ENCODE measurements around the gene TBC1D22A. TPM values are rescaled to one million over a fixed set of nuclear protein-coding genes. Genes with fewer than 3 reads are reported as not detected.
"Not testable (repeated sequence)": the region's sequence is repeated elsewhere in the genome, so short reads cannot be mapped to it uniquely, and the experiment has no call there.

The TBC1D22A gene, protein sequence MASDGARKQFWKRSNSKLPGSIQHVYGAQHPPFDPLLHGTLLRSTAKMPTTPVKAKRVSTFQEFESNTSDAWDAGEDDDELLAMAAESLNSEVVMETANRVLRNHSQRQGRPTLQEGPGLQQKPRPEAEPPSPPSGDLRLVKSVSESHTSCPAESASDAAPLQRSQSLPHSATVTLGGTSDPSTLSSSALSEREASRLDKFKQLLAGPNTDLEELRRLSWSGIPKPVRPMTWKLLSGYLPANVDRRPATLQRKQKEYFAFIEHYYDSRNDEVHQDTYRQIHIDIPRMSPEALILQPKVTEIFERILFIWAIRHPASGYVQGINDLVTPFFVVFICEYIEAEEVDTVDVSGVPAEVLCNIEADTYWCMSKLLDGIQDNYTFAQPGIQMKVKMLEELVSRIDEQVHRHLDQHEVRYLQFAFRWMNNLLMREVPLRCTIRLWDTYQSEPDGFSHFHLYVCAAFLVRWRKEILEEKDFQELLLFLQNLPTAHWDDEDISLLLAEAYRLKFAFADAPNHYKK
- total RNA-seq, result 20.1 TPM
- long read RNA-seq, transcript TBC1D22A-201 (13 exons, 3,787 nt), result major isoform, 25 of 59 reads
- long read RNA-seq, partial matches to known transcripts, result 7 of 59 reads
- long read RNA-seq, other reads (novel, unspliced or antisense), result 25 of 59 reads

DNA sequence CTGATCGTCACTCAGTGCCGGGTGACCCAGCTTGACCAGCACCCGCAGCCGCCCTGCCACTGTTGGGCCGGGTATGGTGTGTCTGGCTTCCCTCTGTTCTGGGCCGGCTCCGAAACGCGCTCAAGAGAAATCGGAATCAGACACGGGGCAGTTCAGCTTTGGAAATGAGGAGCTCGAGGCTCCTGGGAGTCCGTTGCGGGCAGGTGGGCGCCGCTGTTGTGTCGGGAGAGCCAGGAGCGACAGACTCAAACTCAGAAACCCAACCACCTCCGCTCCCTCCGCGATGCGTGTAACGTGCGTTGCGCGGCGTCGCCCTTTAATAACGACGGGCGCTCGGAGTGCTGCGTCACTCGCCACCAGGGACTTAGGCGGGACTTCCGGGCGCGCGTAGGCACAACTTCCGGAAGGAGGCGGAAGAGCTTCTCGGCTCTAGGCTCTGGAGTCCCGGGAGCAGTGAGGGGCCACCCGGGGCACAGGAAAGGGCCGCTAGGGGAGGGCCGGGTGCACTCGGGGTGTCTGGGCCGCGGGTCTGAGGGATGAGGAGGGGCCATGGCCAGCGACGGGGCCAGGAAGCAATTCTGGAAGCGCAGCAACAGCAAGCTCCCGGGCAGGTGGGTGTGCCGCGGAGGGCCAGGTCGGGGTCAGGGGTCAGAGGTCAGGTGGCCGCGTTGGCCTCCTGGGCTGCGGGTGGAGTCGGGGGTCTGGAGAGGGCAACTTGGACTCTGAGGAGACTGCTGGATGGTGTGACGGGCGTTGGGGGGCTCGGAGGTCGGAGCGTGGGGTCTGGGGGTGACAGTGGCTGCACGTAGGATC, at the start of gene TBC1D22A:
Gene TBC1D22A, plus strand, starts transcription at position 413 of the 813 bp plus-strand sequence. Its CDS starts 137 bp downstream, at position 550.
- DNase-seq (ENCODE audit: low spot score), result peak; percentile 97
- intact Hi-C loops (cut with DNase I), result loop anchor here (10.0 kb wide), 1 partner anchor 418 kb away; no protein-coding TSS in a partner anchor

DNA sequence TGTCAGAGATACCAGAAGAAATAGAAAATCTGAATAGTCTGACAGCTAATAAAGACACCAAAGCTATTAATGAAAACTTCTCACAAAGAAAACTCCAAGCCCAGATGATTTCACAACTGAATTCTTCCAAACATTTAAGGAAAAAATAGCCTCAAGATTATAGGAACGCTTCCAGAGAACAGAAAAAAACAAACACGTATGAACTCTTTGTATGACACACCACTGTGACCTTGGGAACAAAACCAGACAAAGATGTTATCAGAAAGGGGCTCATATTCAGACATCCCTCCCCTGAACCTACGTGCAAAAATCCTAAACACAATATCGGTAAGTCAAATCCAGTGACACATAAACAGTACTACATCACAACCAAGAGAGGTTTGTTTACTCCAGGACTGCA, 47.9 kb upstream of the TBC1D22A start:
- intact Hi-C loops (cut with DNase I), result no loop called here
- DNase-seq (ENCODE audit: low spot score), result no peak

DNA sequence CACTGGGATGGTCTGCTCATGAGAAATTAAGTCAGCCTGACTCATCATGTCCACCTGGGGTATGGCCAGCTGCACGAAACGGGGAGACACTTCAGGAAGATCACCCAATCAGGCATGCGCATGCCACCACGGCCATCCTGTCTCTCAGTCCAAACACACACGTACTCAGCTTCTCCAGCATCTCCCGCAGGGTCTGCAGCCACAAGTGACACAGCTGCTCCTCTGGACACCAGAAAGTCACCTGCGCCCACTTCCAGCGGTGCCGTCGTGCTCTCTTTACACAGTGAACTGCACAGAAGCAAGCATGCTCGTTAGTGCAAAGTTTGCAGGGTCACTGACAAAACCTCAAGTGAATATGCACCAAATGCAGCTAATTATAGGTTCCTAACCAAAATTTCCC, 42.5 kb upstream of the TBC1D22A start:
- intact Hi-C loops (cut with DNase I), result no loop called here
- no peak for DNase-seq (ENCODE audit: low spot score)

DNA sequence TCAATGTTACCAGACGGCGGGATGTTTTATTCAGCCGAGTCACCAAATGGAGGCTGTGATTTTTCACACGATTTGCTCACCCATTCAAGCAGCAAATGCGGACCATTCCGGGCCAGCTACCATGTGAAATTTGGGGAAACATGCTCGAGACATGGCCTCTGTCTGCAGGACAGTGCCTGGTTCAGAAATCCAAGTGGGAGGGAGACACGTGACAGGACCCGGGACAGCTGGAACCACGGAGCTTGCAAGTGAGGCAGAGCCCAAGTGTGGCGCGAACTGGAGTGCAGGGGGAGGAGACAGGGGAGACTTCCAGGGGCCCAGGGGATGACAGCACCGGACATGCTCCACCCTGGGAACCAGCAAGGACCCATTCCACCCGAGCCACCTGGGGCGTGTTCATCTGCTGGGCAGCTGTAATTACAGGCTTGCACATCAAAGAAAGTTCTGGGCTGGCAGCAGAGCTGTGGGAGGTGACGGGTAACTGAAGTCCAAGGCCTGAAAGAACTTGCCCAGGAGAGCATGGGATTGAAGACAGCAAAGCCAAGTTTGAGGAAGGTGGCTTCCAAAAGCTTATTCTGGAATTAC, 40.9 kb upstream of the TBC1D22A start:
- intact Hi-C loops (cut with DNase I), result no loop called here
- no peak for DNase-seq (ENCODE audit: low spot score)

DNA sequence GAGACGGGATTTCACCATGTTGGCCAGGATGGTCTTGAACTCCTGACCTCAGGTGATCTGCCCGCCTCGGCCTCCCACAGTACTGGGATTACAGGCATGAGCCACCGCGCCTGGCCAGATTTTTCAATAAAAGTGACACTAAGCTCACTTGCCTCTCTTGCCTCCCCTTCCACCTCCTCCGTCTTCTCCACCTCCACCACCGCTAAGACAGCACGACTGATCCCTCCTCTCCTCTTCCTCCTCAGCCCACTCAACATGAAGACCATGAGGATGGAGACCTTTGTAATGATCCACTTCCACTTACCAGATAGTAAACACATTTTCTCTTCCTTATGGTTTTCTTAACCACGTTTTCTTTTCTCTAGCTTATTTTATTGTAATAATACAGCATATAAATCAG, 38.6 kb upstream of the TBC1D22A start:
- DNase-seq (ENCODE audit: low spot score), result no peak
- intact Hi-C loops (cut with DNase I), result no loop called here

DNA sequence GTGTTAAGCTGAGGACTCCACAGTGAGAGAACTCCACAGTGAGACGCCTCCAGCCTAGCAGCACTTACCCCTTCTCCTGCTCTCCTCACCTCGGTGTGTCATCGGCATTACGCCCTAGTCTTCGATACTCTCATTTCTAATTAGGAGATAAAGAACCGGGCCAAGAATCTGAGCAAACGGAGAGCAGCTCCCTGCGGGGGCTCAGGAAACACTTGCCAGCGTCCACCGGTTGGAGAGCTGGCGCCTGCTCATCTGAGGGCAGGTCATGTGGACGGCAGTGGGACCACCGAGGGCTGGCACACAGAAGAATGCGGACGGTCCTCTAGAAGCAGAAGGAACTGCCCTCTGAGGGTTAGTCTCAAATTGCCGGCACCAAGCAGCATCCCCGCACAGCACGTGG, 37.4 kb upstream of the TBC1D22A start:
- DNase-seq (ENCODE audit: low spot score), result no peak
- intact Hi-C loops (cut with DNase I), result no loop called here

DNA sequence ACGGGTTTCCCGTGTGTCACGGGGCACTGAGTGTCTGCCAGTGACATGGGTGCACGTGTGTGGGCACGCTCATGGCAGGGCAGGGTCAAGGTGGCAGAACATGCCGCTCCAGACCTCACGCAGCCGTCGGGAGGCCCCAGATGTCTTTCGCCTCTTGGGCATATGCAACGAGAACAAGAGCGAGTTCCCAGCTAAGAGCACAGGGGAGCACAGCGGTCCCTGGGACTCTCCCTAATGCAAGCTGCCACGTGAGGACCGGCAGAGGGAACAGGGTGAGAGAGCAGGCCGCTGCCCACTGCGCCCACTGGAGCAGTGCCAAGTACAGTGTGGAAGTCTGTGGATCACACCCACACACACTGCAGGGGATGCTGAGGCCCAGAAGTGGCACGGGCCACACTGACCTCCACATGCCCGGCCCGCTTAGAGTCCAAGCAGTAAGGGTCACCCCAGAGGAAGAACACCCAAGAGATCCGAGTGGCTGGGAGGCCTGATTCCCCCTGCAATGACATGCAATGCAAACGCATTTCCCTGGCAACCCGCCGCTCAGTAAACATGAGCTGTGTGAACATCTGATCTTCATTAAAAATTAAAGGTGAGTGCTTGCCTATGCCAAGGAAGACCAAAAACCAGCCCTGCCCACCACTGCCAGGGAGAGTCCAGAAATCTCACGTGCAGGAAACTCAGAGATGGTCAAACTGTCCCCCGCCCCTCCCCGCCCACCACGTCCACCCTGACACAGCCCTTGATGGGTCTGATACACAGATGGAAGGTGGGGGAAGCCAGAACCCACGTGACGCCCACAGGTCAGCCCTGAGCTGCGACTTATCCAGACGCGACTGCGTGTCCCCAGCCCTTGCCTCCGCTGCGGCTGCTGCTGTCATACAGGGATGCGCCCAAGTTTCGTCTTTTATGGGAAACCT, 36.1 kb upstream of the TBC1D22A start:
- intact Hi-C loops (cut with DNase I), result no loop called here
- no peak for DNase-seq (ENCODE audit: low spot score)

DNA sequence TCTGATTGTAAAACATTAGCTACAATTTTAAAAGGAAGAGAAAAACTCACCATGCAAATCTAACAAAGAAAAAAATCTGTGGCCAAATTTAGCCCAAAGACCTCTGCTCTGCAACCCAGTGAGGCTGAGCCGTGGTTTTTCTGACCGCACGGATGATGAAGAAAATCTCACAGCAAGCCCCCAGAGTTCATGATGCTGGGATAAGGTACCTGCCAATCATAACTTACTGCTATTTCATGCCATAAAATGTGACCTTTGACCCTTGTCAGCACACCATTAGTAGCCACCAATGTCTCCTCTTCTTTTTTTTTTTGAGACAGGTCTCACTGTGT, 35.5 kb upstream of the TBC1D22A start:
- DNase-seq (ENCODE audit: low spot score), result no peak
- intact Hi-C loops (cut with DNase I), result no loop called here

DNA sequence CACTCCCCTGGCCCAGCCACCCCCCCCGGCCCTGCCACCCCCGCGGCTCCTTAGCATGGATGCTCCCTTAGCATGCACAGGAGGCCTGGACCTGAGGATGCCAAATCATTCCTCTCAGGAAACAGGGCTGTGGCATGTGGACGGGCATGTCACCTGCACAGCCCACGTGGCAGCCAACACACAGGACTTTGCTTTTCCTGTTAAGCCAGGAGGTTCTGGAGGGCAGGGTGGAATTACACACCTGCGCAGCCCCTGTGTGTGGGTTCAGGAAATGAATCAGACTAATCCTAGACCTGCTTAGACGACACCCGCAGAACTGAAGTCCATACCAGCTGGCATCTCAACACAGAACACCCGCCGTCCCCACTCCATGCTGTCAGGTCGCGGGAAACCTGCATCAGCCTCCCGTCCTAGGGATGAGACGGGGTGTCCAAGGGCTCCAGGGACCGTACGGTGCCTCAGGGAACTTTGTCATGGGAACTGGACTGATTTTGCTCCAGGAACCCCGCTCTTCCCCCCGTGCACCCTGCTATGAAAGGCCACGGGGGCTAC, 34.6 kb upstream of the TBC1D22A start:
- no peak for DNase-seq (ENCODE audit: low spot score)
- intact Hi-C loops (cut with DNase I), result loop anchor here (2.0 kb wide), 1 partner anchor 39 kb away; no protein-coding TSS in a partner anchor

DNA sequence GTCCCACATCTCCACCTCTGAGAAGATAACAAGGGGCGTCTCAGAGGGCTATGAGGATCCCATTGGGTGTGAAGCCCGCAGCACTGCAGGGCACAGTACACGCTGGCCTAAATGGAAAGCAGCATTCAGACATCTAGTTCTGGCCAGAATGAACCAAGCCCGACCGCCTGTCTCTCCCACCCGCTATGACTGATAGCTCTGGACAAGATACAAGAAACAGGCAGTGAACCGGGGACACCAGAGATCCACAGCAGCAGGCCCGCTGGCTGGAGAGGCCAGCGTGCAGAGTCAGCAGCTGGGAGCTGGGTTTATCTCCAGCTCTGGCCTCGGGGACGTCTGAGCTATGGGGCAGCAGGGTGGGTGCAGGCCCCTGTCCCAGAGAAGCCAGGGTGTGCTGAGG, 34.0 kb upstream of the TBC1D22A start:
- intact Hi-C loops (cut with DNase I), result loop anchor here (2.0 kb wide), 1 partner anchor 40 kb away; no protein-coding TSS in a partner anchor
- no peak for DNase-seq (ENCODE audit: low spot score)

DNA sequence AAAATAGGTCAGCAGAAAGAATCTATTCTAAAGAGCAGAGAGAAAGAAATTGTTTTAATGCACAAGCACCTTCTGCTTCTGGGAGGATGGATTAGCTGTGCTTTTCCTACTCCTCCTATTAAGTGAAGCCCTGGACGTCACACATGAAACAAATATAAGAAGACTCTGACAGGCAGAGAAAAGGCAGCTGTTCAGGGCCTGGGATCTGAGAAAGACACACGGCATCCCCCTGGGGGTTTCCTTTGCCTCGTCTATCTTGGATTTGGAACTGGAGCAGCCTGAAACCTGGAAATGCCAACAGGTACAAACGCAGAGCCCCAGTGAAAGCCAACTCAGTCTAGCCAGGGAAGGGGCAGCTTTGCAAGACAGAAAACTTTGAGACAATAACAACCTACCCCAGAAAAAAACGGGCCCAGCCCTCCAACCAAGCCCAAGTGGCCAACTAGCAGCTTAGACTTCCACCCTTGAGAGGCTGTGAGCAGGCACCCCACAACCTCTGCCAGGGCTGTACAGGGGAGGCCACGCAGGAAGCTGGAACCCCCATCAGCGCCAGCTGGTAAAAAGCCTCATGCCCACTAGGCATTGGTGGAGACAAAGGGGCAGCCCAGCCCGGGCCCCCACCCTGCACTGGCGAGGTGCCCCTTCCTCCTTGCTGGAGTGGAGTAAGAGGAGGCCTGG, 31.7 kb upstream of the TBC1D22A start:
- intact Hi-C loops (cut with DNase I), result no loop called here
- DNase-seq (ENCODE audit: low spot score), result no peak

DNA sequence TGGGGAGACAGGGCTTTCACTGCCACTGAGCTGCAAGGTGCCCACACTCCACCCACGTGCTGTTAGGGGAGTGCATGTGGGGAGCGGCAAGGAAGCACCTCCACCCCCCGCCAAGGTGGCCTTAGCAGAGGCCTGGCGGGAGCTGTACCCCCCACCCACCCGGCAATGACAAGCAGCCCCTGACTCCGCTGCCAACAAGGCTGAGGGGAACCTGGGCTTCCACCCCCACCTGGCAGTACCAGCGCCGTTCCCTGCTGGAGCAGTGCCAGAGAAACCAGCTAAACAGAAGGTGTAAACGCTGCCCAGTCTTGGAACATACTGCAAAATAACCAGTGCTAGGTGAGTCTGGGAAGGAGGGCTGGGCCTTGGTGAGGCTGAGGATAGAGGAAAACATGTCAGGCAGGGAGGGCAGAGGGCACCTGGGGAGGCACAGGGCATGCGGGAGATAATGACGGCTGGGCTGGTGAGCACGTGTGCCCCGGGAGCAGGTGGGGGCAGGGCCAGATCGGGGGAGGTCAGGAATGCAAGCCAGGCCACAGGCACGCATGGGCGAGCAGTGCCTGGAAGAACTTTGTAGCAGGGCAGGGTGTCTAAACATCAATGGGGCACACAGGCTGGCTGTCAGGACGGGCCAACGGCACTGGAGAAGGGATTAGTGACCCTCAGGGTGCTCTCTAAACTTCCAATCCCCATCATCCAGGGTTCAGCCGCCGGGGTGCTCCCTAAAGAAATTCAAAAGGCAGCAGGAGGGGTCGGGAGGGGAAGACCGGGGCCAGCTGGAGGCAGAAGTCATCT, 31.0 kb upstream of the TBC1D22A start:
- no peak for DNase-seq (ENCODE audit: low spot score)
- intact Hi-C loops (cut with DNase I), result no loop called here

DNA sequence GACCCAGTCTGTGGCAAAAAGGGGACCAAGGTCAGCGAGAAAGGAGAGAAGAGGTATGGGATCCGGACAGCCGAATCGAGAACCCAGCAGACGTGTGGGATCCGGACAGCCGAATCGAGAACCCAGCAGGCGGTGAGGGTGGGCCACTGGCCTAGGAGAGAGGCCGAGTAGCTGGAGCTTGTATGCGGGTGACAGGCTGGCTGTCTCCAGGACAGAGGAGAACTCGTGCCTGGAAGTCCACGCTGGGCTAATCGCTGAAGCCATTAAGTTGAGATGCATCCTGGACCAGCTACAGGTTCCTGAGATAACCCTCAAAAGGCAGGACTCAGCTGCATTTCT, 30.4 kb upstream of the TBC1D22A start:
- no peak for DNase-seq (ENCODE audit: low spot score)
- intact Hi-C loops (cut with DNase I), result no loop called here

DNA sequence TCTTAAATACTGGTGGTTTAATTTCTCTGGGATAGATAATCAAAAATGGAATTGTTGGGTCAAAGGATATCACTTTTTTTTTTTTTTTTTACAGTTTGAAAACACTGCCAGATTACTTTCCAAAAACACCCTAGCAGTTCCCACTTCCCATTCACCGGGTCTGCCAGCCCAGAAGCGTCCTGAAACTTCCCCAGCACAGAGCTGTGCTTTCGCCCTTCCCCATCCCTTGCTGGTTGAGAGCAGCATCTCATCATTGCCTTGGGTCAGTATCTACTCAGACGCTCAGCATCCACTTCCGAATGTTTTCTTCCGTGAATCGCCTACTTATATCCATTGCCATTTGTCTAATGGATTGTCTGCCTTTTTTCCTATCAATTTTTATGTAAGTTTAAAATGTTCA, 29.9 kb upstream of the TBC1D22A start:
- no peak for DNase-seq (ENCODE audit: low spot score)

DNA sequence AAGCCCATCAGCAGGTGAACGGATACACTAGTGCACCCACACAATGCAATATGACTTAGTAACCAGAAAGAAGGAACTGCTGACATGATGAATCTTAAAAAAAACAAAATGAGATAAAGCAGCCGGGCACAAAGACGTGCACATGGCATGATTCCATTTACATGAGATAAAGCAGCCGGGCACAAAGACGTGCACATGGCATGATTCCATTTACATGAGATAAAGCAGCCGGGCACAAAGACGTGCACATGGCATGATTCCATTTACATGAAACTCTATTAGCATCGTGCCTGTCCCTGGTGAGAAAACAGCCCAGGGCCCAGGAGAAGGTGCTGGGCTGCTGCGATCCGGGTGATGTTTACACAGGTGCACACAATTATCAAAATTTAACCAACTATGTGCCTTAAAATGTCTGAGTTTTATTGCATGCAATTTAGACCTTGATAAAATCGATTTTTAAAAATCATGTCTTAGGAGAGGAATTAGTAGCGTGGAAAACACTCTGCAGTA, 28.2 kb upstream of the TBC1D22A start:
- DNase-seq (ENCODE audit: low spot score); intact Hi-C loops (cut with DNase I): not testable (repeated sequence)

More for the DNA sequence above, 29.9 kb upstream of the TBC1D22A start:
- intact Hi-C loops (cut with DNase I), result no loop called here

DNA sequence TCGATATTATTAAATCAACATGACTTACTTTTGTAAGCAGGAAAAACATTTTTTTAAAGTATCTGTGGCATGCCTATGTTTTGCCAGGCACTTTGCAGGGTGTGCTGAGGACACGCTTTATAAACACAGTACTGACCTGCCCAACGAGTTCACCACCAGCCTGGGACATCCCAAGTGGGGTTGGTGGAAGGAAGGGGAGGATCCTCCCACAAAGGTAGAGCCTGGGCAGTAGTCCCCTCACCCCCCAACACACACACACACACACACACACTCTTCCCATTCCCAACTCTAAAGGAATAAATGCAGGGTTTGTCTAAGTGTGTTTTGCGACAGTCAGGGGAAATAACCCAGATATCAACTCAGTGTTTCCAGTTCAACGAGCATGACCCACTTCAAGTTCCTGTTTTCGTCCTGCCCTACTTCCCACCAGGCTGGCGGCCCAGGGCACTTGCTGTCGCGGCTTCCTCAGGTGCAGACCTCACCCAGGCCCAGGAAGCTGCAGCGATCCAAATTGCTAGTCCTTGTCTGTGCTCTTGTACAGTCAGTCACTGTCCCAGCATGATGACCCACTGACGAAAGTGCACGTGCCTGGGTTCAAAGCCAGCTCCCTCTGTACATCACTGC, 27.5 kb upstream of the TBC1D22A start:
- intact Hi-C loops (cut with DNase I), result loop anchor here (5.0 kb wide), 2 partner anchors 158 to 188 kb away; no protein-coding TSS in a partner anchor
- no peak for DNase-seq (ENCODE audit: low spot score)
